Gastrocnemius medialis (tissue), 4 donors: ENCODE data around the gene CCDC110. TPM values are rescaled to one million over a fixed set of nuclear protein-coding genes. Genes with fewer than 3 reads are reported as not detected.
A peak's percentile ranks its signal among the peaks of the same experiment; 100 is the strongest.

ENCODE experiments used
- ATAC-seq, 2 donors: fragments of 150-250 bp; one replicate each; pipeline ENCODE4 v1.9.1; 2016
- DNase-seq, 2 donors: peaks; one replicate each; pipeline ENCODE4 v3.0.0-alpha.2; 2019
- H3K27ac ChIP-seq, 4 donors: fragments of 200-600 bp; sonication (generic); 1 replicate in 1 of 4; 2 replicates in 3 of 4; pipeline ENCODE4 v1.5.1; 2016 to 2018; ENCODE audit warnings: mild to moderate bottlenecking in 2 of 4, moderate library complexity in 1 of 4
- H3K27me3 ChIP-seq, 3 donors: fragments of 200-600 bp; sonication (generic) in 2 of 3; 1 replicate in 1 of 3; 2 replicates in 2 of 3; pipeline versions ENCODE4 v1.5.1 to v1.6.0; 2016 to 2019; ENCODE audit warnings: mild to moderate bottlenecking in 1 of 3, moderate library complexity in 1 of 3
- H3K36me3 ChIP-seq, 2 donors: fragments of 200-600 bp; sonication (generic) in 1 of 2; one replicate each; pipeline ENCODE4 v1.5.1; 2017 to 2018
- H3K4me1 ChIP-seq, 2 donors: fragments of 200-600 bp; sonication (generic) in 1 of 2; one replicate each; pipeline ENCODE4 v1.5.1; 2016 to 2017; ENCODE audit warnings: mild to moderate bottlenecking in 2 of 2
- H3K4me3 ChIP-seq, 4 donors: fragments of 200-600 bp; sonication (generic) in 3 of 4; 1 replicate in 1 of 4; 2 replicates in 3 of 4; pipeline ENCODE4 v1.5.1; 2016 to 2019; ENCODE audit warnings: mild to moderate bottlenecking in 2 of 4
- H3K9me3 ChIP-seq, 3 donors: fragments of 200-600 bp; sonication (generic) in 2 of 3; 1 replicate in 1 of 3; 2 replicates in 2 of 3; pipeline ENCODE4 v1.5.1; 2016 to 2019
- CTCF ChIP-seq, 5 experiments: fragments of 450-650 bp in 3 of 5; fragments of 200-600 bp in 2 of 5; sonication (generic) in 2 of 5; IDR thresholded peaks in 4 of 5; conservative IDR thresholded peaks in 1 of 5; 1 replicate in 4 of 5; 2 replicates in 1 of 5; pipeline ENCODE4 v1.5.1; 2016 to 2019; ENCODE audit warnings: antibody characterized with exemption in 5 of 5, mild to moderate bottlenecking in 3 of 5, moderate library complexity in 3 of 5
- POLR2A ChIP-seq, 2 donors: fragments of 450-650 bp; IDR thresholded peaks; one replicate each; pipeline ENCODE4 v1.6.1; 2017; ENCODE audit warnings: antibody characterized with exemption in 2 of 2, mild to moderate bottlenecking in 2 of 2, moderate library complexity in 2 of 2
- in situ Hi-C, 4 donors: fragments of 200-750 bp; cut with MboI; loops; one replicate each; pipeline versions ENCODE4 v1.15.0 to v1.8.0; 2017; ENCODE audit warnings: low sequenced_read_pairs in 4 of 4
- intact Hi-C: fragments of 100-400 bp; cut with DNase I; formaldehyde crosslinking; loops from one replicate; pipeline ENCODE4 v1.15.1; 2023; ENCODE audit warnings: low total_unique reads
- total RNA-seq, 4 donors: library from RNA; depleted of rRNA; stranded (reverse); fragments of >200 nt; gene quantifications; one replicate each; pipeline versions ENCODE4 v1.1.0 to v1.2.3, GENCODE V29; 2016

The CCDC110 gene
- total RNA-seq, 4 donors from 2014 or later, result 0.97 to 4.1 (median 1.8) TPM

GRCh38 chr4:185480016-185480732, 8.6 kb upstream of the CCDC110 start:
- DNase-seq (peak in 1 of 2 donors; percentile 39), ATAC-seq (peak; percentile 37 to 42)
- no peaks in the 10 kb centered on the region for H3K27me3 ChIP-seq
- peak overlapping the region; percentile 78 to 90 (median 82) for H3K27ac ChIP-seq
- no peaks in the 10 kb centered on the region for H3K36me3 ChIP-seq
- no peaks in the 10 kb centered on the region for H3K9me3 ChIP-seq
- H3K4me3 ChIP-seq, result peak overlapping the region in 2 of 4 donors; percentile 7 to 24
- peaks cover 29 to 33% of the 10 kb centered on the region in 2 donors for H3K4me1 ChIP-seq
- in situ Hi-C loops (loop anchor here in 1 of 4 donors (10.0 kb wide), 1 partner anchor 105 kb away; no protein-coding TSS in a partner anchor), intact Hi-C loops (loop anchor here (2.0 to 5.0 kb wide), 2 partner anchors 21 to 47 kb away; no protein-coding TSS in a partner anchor)
- TF ChIP-seq CTCF (IDR thresholded peaks at IDR 0.05 in 4 of 5, conservative IDR thresholded peaks at IDR 0.05 in 1 of 5) (no peak), POLR2A (IDR thresholded peaks at IDR 0.05) (no peak)

GRCh38 chr4:185479507-185479971, 8.0 kb upstream of the CCDC110 start:
- H3K4me3 ChIP-seq, result peak overlapping the region in 1 of 4 donors; percentile 24

DNA sequence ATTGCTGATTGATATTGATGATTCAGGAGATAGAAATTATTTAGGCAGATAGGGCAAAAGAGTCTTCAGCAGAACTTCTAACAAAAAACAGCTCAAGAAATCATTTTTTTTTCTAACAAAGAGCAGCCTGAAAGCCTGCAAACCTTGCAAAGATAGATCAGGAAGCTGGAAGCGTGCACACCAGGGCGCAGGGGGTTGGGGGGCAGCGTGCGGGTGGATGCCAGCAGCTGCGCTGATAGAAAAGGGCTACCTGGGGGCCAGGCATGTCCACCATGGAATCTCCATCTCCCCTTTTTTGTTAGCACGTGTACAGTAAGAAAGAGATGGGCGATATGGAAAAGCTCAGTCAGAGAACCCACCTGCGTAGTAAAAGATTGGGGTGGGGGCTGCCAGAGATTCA, 1.7 kb upstream of the CCDC110 start:
- intact Hi-C loops (no loop called here), in situ Hi-C loops (loop anchor here in 3 of 4 donors (5.0 to 25.0 kb wide), 3 partner anchors 119 to 564 kb away; no protein-coding TSS in a partner anchor)
- TF ChIP-seq CTCF (IDR thresholded peaks at IDR 0.05 in 4 of 5, conservative IDR thresholded peaks at IDR 0.05 in 1 of 5) (no peak), POLR2A (IDR thresholded peaks at IDR 0.05) (no peak)
- H3K36me3 ChIP-seq, result no peaks in the 10 kb centered on the region
- ATAC-seq (no peak), DNase-seq (no peak)
- no peaks in the 10 kb centered on the region for H3K27me3 ChIP-seq
- peaks cover 0 to 4% of the 10 kb centered on the region in 2 donors for H3K4me1 ChIP-seq
- H3K4me3 ChIP-seq, result no peak overlapping the region
- no peaks in the 10 kb centered on the region for H3K9me3 ChIP-seq
- no peak overlapping the region for H3K27ac ChIP-seq

More at GRCh38 chr4:185479507-185479971, 8.0 kb upstream of the CCDC110 start:
- TF ChIP-seq POLR2A (IDR thresholded peaks at IDR 0.05), result no peak
- no peak for TF ChIP-seq CTCF (IDR thresholded peaks at IDR 0.05 in 4 of 5, conservative IDR thresholded peaks at IDR 0.05 in 1 of 5)
- H3K36me3 ChIP-seq, result no peaks in the 10 kb centered on the region
- H3K27me3 ChIP-seq, result no peaks in the 10 kb centered on the region
- peak overlapping the region; percentile 78 to 90 (median 82) for H3K27ac ChIP-seq
- DNase-seq (peak in 1 of 2 donors; percentile 31), ATAC-seq (peak; percentile 96)
- intact Hi-C loops, result loop anchor here (1.0 kb wide), 1 partner anchor 110 kb away; no protein-coding TSS in a partner anchor
- H3K9me3 ChIP-seq, result no peaks in the 10 kb centered on the region
- peaks cover 29 to 33% of the 10 kb centered on the region in 2 donors for H3K4me1 ChIP-seq
- in situ Hi-C loops, result loop anchor here in 1 of 4 donors (10.0 kb wide), 1 partner anchor 115 kb away; no protein-coding TSS in a partner anchor

DNA sequence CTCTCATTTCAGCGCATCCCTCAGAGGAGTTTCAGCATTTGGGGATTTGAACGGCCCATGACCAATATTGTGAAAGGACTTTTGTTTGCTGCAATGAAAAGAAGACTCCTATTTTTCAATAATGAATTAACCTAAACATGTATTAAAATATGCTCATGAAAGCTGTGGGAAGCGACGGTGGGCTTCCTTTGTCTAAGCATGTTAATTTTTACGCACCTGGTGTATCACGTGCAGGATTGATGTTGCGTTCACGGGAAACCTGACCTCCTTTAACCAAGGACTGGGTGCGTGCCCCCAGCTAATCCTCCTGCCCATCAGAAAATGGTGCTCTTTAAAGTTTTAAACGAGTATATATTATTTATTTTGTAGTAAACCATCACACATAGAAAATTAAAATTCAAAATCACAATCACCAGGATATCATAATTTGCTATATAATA, 590 bp upstream of the CCDC110 start:
- H3K27ac ChIP-seq, result peak overlapping the region in 3 of 4 donors; percentile 79 to 83 (median 80)
- DNase-seq (no peak), ATAC-seq (no peak)
- intact Hi-C loops, result no loop called here
- in situ Hi-C loops, result loop anchor here in 3 of 4 donors (5.0 to 25.0 kb wide), 3 partner anchors 120 to 565 kb away; no protein-coding TSS in a partner anchor
- H3K4me3 ChIP-seq, result peak overlapping the region; percentile 74 to 94 (median 83)
- H3K36me3 ChIP-seq, result no peaks in the 10 kb centered on the region
- H3K4me1 ChIP-seq, result peaks cover 0 to 4% of the 10 kb centered on the region in 2 donors
- H3K9me3 ChIP-seq, result no peaks in the 10 kb centered on the region
- TF ChIP-seq CTCF (IDR thresholded peaks at IDR 0.05 in 4 of 5, conservative IDR thresholded peaks at IDR 0.05 in 1 of 5), result no peak
- TF ChIP-seq POLR2A (IDR thresholded peaks at IDR 0.05), result no peak
- H3K27me3 ChIP-seq, result no peaks in the 10 kb centered on the region
